Measurements from ENCODE around the gene PPP5C.
"Not testable (repeated sequence)": the region's sequence is repeated elsewhere in the genome, so short reads cannot be mapped to it uniquely, and the experiment has no call there.

PPP5C gene

DNA sequence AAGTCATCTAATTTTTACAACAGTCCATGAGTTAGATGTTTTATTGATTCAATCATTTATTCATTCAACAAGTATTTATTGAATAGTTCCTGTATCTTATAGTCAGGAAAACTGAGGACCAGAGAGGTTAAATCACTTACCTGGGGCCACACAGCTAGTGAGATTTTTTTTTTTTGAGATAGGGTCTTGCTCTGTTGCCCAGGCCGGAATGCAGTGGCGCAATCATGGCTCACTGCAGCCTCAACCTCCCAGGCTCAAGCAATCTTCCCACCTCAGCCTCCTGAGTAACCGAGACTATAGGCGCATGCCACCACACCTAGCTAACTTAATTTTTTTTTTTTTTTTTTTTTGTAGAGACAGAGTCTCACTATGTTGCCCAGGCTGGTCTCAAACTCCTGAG lies 88.8 kb downstream of the PPP5C start:
- not testable (repeated sequence) for DNase-seq

Measured in NCI-H69 (cell line).